Measurements from ENCODE around the gene SVEP1. TPM values are rescaled to one million over a fixed set of nuclear protein-coding genes. Genes with fewer than 3 reads are reported as not detected.

SVEP1 gene
- total RNA-seq, 2 donors from 2014 or later, result 32.0 to 53.6 TPM

- DNase-seq (ENCODE audit: low spot score), result no peak
- no peak for TF ChIP-seq CTCF (IDR thresholded peaks at IDR 0.05)
Observed at GRCh38 chr9:110514897-110515296, 64.6 kb downstream of the SVEP1 start.

GRCh38 chr9:110512817-110513216 lies 66.7 kb downstream of the SVEP1 start:
- ATAC-seq (ENCODE audit: insufficient number of reproducible peaks, low FRiP score, low read depth), result no peak
- no peak overlapping the region for H3K4me3 ChIP-seq

More at GRCh38 chr9:110514897-110515296, 64.6 kb downstream of the SVEP1 start:
- Histone ChIP-seq H3K27me3 (replicated peaks; ENCODE audit: insufficient read depth) (no peaks in the 10 kb centered on the region), H3K9me3 (no peaks in the 10 kb centered on the region), H3K36me3 (peaks cover 2% of the 10 kb centered on the region), H3K4me3 (no peak overlapping the region), H3K4me1 (ENCODE audit: control insufficient read depth in 1 of 2, low read depth in 2 of 2) (peaks cover 6 to 8% of the 10 kb centered on the region in 2 donors), H3K27ac (no peak overlapping the region)
- no peak for ATAC-seq (ENCODE audit: insufficient number of reproducible peaks, low FRiP score, low read depth)

GRCh38 chr9:110509792-110510191 lies 69.7 kb downstream of the SVEP1 start:
- no peak for ATAC-seq (ENCODE audit: insufficient number of reproducible peaks, low FRiP score, low read depth)
- Histone ChIP-seq H3K4me3 (no peak overlapping the region), H3K27me3 (replicated peaks; ENCODE audit: insufficient read depth) (no peaks in the 10 kb centered on the region), H3K4me1 (ENCODE audit: control insufficient read depth in 1 of 2, low read depth in 2 of 2) (no peaks in the 10 kb centered on the region), H3K9me3 (no peaks in the 10 kb centered on the region), H3K27ac (no peak overlapping the region), H3K36me3 (peaks cover 2% of the 10 kb centered on the region)
- TF ChIP-seq CTCF (IDR thresholded peaks at IDR 0.05), result no peak
- DNase-seq (ENCODE audit: low spot score), result no peak

More at GRCh38 chr9:110512817-110513216, 66.7 kb downstream of the SVEP1 start:
- Histone ChIP-seq H3K27ac (no peak overlapping the region), H3K36me3 (peaks cover 2% of the 10 kb centered on the region), H3K4me1 (ENCODE audit: control insufficient read depth in 1 of 2, low read depth in 2 of 2) (no peaks in the 10 kb centered on the region), H3K9me3 (no peaks in the 10 kb centered on the region), H3K27me3 (replicated peaks; ENCODE audit: insufficient read depth) (no peaks in the 10 kb centered on the region)
- no peak for DNase-seq (ENCODE audit: low spot score)
- no peak for TF ChIP-seq CTCF (IDR thresholded peaks at IDR 0.05)

- no peak for DNase-seq (ENCODE audit: low spot score)
- no peak overlapping the region for H3K4me3 ChIP-seq
- H3K9me3 ChIP-seq, result no peaks in the 10 kb centered on the region
- ATAC-seq (ENCODE audit: insufficient number of reproducible peaks, low FRiP score, low read depth), result no peak
- H3K4me1 ChIP-seq (ENCODE audit: control insufficient read depth in 1 of 2, low read depth in 2 of 2), result peaks cover 0 to 7% of the 10 kb centered on the region in 2 donors
- no peaks in the 10 kb centered on the region for H3K27me3 ChIP-seq (replicated peaks; ENCODE audit: insufficient read depth)
- no peak overlapping the region for H3K27ac ChIP-seq
- H3K36me3 ChIP-seq, result peaks cover 3% of the 10 kb centered on the region
- no peak for TF ChIP-seq CTCF (IDR thresholded peaks at IDR 0.05)
Observed at GRCh38 chr9:110502842-110503241, 76.7 kb downstream of the SVEP1 start.

- peaks cover 0 to 7% of the 10 kb centered on the region in 2 donors for H3K4me1 ChIP-seq (ENCODE audit: control insufficient read depth in 1 of 2, low read depth in 2 of 2)
- no peak for TF ChIP-seq CTCF (IDR thresholded peaks at IDR 0.05)
- H3K4me3 ChIP-seq, result no peak overlapping the region
- no peaks in the 10 kb centered on the region for H3K9me3 ChIP-seq
- ATAC-seq (ENCODE audit: insufficient number of reproducible peaks, low FRiP score, low read depth) (no peak), DNase-seq (ENCODE audit: low spot score) (no peak)
- peaks cover 9% of the 10 kb centered on the region for H3K36me3 ChIP-seq
- H3K27me3 ChIP-seq (replicated peaks; ENCODE audit: insufficient read depth), result no peaks in the 10 kb centered on the region
- H3K27ac ChIP-seq, result no peak overlapping the region
Observed at GRCh38 chr9:110499608-110500007, 79.9 kb downstream of the SVEP1 start.

Measured in thoracic aorta (tissue), 2 donors.